ENCODE measurements around the gene MOBP. TPM values are rescaled to one million over a fixed set of nuclear protein-coding genes. Genes with fewer than 3 reads are reported as not detected.

Gene MOBP
- total and polyA plus RNA-seq, 12 donors: 0.07 to 0.56 (median 0.10) TPM; not detected in 8

GRCh38 chr3:39533226-39533625, 65.7 kb downstream of the MOBP start:
- Histone ChIP-seq H3K27ac (no peak overlapping the region), H3K4me3 (no peak overlapping the region), H3K36me3 (replicated peaks in 1 of 2) (no peaks in the 10 kb centered on the region), H3K4me1 (replicated peaks in 1 of 2) (no peaks in the 10 kb centered on the region), H3K27me3 (no peaks in the 10 kb centered on the region), H3K9me3 (replicated peaks in 1 of 3) (no peaks in the 10 kb centered on the region)
- intact Hi-C loops (cut with DNase I): no loop called here
- TF ChIP-seq POLR2A (IDR thresholded peaks at IDR 0.05): no peak
- TF ChIP-seq CTCF (IDR thresholded peaks at IDR 0.05): no peak
- no peak for DNase-seq
- WGBS, 4 donors: 17 to 42% (median 18%) methylated on average over 2 of the region's 2 CpGs

- H3K4me3 ChIP-seq: no peak overlapping the region
- intact Hi-C loops (cut with DNase I): loop anchor here in 1 of 2 donors (5.0 kb wide), 1 partner anchor 637 kb away; no protein-coding TSS in a partner anchor
- WGBS, 4 donors: 50 to 67% (median 55%) methylated on average over 1 of the region's 1 CpG
- no peak for DNase-seq
- TF ChIP-seq CTCF (IDR thresholded peaks at IDR 0.05): no peak
- no peak for TF ChIP-seq POLR2A (IDR thresholded peaks at IDR 0.05)
- H3K9me3 ChIP-seq (replicated peaks in 1 of 3): no peaks in the 10 kb centered on the region
- no peaks in the 10 kb centered on the region for H3K36me3 ChIP-seq (replicated peaks in 1 of 2)
- no peaks in the 10 kb centered on the region for H3K4me1 ChIP-seq (replicated peaks in 1 of 2)
- no peaks in the 10 kb centered on the region for H3K27me3 ChIP-seq
- no peak overlapping the region for H3K27ac ChIP-seq
Observed at GRCh38 chr3:39540162-39540921, 72.9 kb downstream of the MOBP start.

GRCh38 chr3:39541442-39541841, 74.0 kb downstream of the MOBP start:
- WGBS, 4 donors: 44 to 67% (median 65%) methylated on average over 3 of the region's 3 CpGs
- DNase-seq: no peak
- intact Hi-C loops (cut with DNase I): loop anchor here in 1 of 2 donors (5.0 kb wide), 1 partner anchor 636 kb away; no protein-coding TSS in a partner anchor
- Histone ChIP-seq H3K9me3 (replicated peaks in 1 of 3) (no peaks in the 10 kb centered on the region), H3K27ac (no peak overlapping the region), H3K4me3 (no peak overlapping the region), H3K27me3 (no peaks in the 10 kb centered on the region), H3K4me1 (replicated peaks in 1 of 2) (no peaks in the 10 kb centered on the region), H3K36me3 (replicated peaks in 1 of 2) (no peaks in the 10 kb centered on the region)
- TF ChIP-seq POLR2A (IDR thresholded peaks at IDR 0.05) (no peak), CTCF (IDR thresholded peaks at IDR 0.05) (no peak)

- Histone ChIP-seq H3K4me1 (replicated peaks in 1 of 2) (no peaks in the 10 kb centered on the region), H3K27ac (no peak overlapping the region), H3K9me3 (replicated peaks in 1 of 3) (no peaks in the 10 kb centered on the region), H3K4me3 (peak overlapping the region in 1 of 4 donors; percentile 41), H3K27me3 (no peaks in the 10 kb centered on the region), H3K36me3 (replicated peaks in 1 of 2) (no peaks in the 10 kb centered on the region)
- 15 to 22% (median 20%) methylated on average over 5 of the region's 5 CpGs for WGBS, 4 donors
- DNase-seq: peak in 3 of 7 donors; percentile 9 to 15 (median 12)
- TF ChIP-seq POLR2A (IDR thresholded peaks at IDR 0.05): no peak
- TF ChIP-seq CTCF (IDR thresholded peaks at IDR 0.05): peak; percentile 21 to 61 (median 44)
- intact Hi-C loops (cut with DNase I): loop anchor here in 1 of 2 donors (5.0 kb wide), 1 partner anchor 635 kb away; no protein-coding TSS in a partner anchor
Observed at GRCh38 chr3:39541917-39542329, 74.4 kb downstream of the MOBP start.

All from adrenal gland (tissue), 12 donors.